Fibroblast of skin of back (primary cell): ENCODE data around the gene ZYG11A. TPM values are rescaled to one million over a fixed set of nuclear protein-coding genes. Genes with fewer than 3 reads are reported as not detected.
"Not testable (repeated sequence)": the region's sequence is repeated elsewhere in the genome, so short reads cannot be mapped to it uniquely, and the experiment has no call there.

Source experiments
- DNase-seq: peaks from one replicate; pipeline ENCODE4 v3.0.0-alpha.2; 2013
- polyA plus RNA-seq, 2 experiments: library from polyadenylated mRNA; unstranded; fragments of 120-200 nt; gene quantifications; one replicate each; pipeline ENCODE4 v1.2.1, GENCODE V29; 2013; ENCODE audit not compliant: insufficient read length in 2 of 2

Gene ZYG11A
- 1.1 TPM for polyA plus RNA-seq (2013, experiment 1 of 2; ENCODE audit: insufficient read length)
- polyA plus RNA-seq (2013, experiment 2 of 2; ENCODE audit: insufficient read length), result 0.52 TPM

- DNase-seq, result peak; percentile 83
Observed at GRCh38 chr1:52842643-52843310, at the start of gene ZYG11A. Gene ZYG11A (plus strand): TSS chr1:52842760. CDS start chr1:52842884, 124 bp downstream.

DNA sequence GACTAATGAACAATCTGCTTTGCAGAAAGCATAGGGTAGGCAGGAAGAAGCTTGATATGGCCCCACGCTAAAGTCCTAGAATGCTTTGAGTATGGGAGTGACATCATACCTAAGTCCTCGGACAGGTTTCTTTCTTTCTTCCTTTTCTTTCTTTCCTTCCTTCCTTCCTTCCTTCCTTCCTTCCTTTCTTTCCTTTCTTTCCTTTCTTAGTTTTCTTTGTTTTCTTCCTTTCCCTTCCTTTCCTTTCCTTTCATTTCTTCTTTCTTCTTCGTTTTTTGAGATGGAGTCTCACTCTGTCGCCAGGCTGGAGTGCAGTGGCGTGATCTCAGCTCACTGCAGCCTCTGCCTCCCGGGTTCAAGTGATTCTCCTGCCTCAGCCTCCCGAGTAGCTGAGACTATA is 48.8 kb upstream of the ZYG11A start:
- not testable (repeated sequence) for DNase-seq

DNA sequence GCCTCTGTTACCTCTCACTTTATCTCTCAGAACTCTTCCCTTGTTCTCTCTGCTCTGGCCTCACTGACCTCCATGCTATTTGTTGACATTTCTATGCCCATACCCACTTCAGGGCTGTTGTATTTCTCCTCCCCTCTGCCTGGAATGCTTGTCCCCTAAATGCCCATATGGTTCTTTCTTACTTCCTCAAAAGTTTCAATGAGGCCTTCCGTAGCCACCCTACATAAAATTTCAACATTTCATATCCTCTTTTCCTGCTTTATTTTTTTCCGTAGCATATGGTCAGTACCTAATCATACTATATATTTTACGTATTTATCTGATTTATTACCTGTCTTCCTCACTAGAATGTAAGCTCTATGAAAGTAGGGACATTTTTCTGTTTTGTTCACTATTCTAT is 47.1 kb upstream of the ZYG11A start:
- no peak for DNase-seq

DNA sequence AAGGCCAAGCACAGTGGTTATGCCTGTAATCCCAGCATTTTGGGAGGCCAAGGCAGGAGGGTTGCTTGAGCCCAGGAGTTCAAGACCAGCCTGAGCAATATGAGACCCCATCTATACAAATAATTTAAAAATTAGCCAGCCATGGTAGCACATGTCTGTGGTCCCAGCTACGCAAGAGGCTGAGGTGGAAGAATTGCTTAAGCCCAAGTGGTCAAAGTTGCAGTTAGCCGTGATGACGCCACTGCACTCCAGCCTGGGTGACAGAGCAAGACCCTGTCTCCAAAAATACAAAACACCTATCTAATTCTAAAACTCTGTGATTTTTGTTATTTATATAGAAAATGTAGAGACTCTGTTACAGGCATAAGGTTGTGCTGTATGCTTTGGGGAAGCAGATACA is 44.2 kb upstream of the ZYG11A start:
- DNase-seq, result no peak

DNA sequence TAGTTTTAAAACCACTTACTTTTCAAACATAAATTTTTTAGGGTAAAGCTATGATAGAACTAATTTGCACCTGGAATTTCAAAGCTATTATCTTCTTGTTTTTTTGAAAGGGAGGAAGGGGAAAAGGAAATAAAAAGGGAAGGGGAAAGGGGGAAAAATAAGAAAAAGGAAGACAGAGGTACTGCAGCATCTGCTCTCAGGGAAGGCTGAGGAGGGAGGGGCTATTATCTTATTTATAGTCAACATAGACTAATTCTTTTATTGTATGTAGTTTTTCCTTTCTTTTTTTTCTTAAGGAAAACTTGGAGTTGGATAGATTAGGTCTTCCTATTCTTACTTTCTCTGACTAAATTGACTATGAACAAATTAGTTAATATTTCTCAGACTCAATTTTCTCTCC is 41.5 kb upstream of the ZYG11A start:
- no peak for DNase-seq

DNA sequence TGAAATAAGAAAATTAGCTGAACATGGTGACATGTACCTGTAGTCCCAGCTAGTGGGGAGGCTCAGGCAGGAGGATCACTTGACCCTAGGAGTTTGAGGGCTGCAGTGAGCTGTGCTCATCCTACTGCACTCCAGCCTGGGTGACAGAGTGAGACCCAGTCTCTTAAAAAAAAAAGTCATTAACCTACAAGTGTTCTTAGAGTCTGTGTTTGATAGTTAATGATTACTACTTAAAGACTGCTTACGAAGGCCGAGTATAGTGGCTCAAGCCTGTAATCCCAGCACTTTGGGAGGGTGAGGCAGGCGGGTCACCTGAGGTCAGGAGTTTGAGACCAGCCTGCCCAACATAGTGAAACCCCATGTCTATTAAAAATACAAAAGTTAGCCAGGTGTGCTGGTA is 38.5 kb upstream of the ZYG11A start:
- not testable (repeated sequence) for DNase-seq

GRCh38 chr1:52814465-52814864 is 28.1 kb upstream of the ZYG11A start:
- peak; percentile 5 for DNase-seq

GRCh38 chr1:52820830-52821229 is 21.7 kb upstream of the ZYG11A start:
- DNase-seq, result not testable (repeated sequence)

GRCh38 chr1:52825868-52826267 is 16.7 kb upstream of the ZYG11A start:
- peak; percentile 12 for DNase-seq

- DNase-seq, result no peak
Observed at GRCh38 chr1:52834798-52835197, 7.8 kb upstream of the ZYG11A start.

DNA sequence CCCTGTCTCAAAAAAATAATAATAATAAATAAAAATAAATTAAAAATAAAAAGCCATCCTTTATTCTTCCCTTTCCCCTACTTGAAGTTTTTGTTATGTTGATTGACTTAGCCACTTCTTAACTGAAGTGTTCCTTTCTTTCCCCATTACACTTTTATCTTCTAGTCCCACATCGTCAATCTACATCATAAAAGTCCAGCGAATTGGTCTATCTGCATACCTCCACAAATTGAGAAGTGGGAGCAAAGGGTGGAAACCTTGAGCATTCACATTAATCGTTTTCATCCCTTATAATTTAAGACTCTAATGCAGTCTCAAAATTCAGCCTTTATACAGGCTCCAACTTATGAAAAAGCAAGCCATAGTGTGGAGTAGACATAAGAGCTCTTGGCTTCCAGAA is 6.5 kb upstream of the ZYG11A start:
- no peak for DNase-seq

- DNase-seq, result not testable (repeated sequence)
Observed at GRCh38 chr1:52839175-52839574, 3.4 kb upstream of the ZYG11A start.

DNA sequence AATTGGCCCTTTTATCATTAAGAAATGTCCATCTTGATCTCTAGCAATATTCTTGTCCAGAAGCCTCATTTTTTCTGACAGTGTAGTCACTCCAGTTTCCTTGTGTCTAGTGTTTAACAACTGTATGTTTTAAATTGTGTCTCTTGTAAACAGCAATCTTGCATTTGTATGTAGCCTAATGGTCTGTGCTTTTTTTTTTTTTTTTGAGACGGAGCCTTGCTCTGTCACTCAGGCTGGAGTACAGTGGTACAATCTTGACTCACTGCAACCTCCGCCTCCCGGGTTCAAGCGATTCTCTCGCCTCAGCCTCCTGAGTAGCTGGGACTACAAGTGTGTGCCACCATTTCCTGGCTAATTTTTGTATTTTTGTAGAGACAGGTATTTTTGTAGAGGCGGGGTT is 2.6 kb downstream of the ZYG11A start:
- DNase-seq, result not testable (repeated sequence)

DNA sequence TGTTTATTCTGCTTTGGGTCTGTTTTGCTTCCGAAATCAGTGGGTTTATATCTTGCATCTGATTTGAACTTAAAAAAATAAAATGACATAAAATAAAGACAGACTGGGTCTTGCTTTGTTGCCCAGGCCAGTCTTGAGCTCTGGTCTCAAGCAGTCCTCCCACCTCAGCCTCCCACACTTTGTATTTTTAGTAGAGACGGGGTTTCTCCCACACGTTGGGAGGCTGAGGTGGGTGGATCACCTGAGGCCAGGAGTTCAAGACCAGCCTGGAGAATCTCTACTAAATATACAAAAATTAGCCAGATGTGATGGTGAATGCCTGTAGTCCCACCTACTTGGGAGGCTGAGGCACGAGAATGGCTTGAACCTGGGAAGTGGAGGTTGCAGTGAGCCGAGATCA is 5.9 kb downstream of the ZYG11A start:
- DNase-seq, result no peak

GRCh38 chr1:52850951-52851350 is 8.4 kb downstream of the ZYG11A start:
- no peak for DNase-seq

DNA sequence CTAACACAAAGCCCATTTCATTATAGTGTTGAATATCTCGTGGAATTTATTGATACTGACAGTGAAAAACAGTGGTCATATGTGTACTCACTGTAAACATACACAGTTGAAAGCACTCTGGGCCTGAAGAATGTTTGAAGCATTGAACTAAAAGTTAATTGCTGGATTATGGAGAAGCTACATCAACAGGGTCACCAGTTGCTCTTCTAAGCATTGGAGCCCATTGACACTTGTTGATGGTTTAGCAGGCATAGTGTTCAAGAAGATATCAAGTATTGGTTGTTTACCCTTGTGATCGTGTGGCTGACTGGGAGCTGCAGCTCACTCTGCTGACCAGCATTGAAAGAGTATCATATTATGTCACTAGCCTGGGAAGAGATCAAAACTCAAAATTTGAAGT is 10.3 kb downstream of the ZYG11A start:
- DNase-seq, result no peak

GRCh38 chr1:52855584-52855983 is 13.0 kb downstream of the ZYG11A start:
- no peak for DNase-seq

- no peak for DNase-seq
Observed at GRCh38 chr1:52856026-52856425, 13.5 kb downstream of the ZYG11A start.

DNA sequence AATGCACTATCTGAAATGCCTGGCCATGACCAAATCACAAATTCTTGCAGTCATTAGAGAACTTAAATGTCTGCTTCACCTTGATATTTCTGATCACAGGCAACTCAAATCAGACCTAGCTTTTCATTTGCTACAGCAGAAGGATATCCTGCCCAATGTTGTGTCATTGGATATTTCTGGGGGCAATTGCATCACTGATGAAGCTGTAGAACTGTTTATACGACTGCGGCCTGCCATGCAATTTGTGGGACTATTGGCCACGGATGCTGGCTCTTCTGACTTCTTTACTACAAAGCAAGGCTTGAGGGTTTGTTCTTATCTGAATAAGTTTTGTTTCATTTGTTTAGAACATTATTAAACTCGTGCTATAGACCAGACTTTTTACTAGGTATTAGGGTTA is 14.9 kb downstream of the ZYG11A start:
- DNase-seq, result no peak

DNA sequence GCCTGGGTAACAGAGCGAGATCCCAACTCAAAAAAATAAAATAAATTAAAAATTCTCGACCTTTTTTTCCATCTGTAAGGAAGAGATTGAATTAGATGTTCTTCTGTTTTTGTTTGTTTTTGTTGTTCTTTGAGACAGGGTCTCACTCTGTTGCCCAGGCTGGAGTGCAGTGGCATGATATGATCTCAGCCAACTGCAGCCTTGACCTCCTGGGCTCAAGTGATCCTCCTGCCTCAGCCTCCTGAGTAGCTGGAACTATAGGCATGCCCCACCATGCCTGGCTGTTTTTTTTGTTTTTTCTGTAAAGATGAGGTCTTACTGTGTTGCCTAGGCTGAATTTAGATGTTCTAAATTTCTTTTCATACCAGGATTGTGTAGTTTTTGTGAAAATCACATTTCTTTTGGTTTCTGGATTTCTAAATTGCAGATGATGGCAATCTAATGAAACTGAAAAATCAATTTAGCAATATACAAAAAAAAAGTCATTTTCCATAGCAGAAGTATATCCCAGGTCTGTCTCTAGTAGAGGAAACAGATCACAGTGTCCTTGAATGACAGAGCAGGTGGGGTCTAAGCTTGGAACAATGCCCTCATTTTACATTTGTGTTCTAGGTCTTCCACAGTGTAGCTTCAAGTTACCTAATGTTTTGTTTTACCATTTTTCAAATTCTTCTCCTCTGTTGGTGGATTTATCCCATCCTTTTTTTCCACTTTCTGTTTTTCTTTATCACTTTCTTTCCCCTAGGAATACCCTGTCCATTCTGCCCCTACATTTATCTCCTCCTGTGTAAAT is 20.3 kb downstream of the ZYG11A start:
- DNase-seq, result no peak

GRCh38 chr1:52867087-52867863 is 24.7 kb downstream of the ZYG11A start:
- no peak for DNase-seq

DNA sequence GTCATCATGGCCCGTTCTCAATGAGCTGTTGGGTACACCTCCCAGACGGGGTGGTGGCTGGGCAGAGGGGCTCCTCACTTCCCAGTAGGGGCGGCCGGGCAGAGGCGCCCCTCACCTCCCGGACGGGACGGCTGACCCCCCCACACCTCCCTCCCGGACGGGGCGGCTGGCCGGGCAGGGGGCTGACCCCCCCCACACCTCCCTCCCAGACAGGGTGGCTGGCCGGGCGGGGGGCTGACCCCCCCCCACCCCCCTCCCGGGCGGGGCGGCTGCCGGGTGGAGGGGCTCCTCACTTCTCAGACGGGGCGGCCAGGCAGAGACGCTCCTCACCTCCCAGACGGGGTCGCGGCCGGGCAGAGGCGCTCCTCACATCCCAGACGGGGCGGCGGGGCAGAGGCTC is 27.2 kb downstream of the ZYG11A start:
- not testable (repeated sequence) for DNase-seq

GRCh38 chr1:52876843-52877242 is 34.3 kb downstream of the ZYG11A start:
- DNase-seq, result no peak
